Stimulated activated CD8-positive, alpha-beta memory T cell treated with anti-CD3 and anti-CD28 coated beads, Interleukin-2, amount 100 ng/mL, for 48 hours (primary cell): ENCODE results near the gene USP53.
"Not testable (repeated sequence)": the region's sequence is repeated elsewhere in the genome, so short reads cannot be mapped to it uniquely, and the experiment has no call there.

Source experiments
- DNase-seq, 2 donors: peaks; one replicate each; pipeline ENCODE4 v3.0.0-alpha.2; 2020; ENCODE audit warnings: low read depth in 2 of 2

USP53 gene

DNA sequence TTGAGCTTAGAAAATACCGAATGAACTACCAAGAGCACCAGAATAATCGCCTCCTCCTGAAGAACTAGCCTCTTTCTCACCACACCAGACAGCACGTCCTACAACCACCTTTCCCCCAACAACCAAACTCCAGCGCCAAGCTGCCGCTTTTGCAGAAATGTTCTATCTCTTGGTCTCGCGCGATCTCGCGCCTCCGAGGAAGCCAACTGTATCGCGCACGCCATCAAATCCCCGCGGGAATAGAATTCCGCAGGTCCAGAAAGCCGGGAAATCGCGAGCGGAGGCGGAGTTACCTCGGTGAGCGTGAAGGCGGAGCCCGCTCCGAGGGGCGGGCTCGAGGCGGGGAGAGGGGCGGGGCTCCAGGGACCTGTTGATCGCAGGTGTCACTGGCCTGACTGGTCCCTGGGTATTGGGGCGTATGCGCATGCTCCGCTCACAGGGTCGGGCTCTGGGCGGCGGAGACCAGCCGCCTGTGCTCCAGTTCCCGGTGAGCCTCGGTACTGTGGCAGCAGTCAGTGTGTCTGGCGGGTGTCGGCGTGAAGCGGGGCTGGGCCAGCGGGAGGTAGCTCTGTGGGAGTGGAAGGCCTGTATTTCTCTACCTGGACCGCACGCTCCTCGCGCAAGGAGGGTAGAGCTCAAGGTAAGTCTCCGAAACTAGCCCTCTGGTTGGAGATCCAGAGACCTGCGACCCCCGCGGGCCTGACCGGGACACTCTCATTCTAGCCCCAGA is at the start of gene USP53:
Gene USP53 (plus strand): TSS at position 480 of the 730 bp plus-strand sequence. CDS start 27,047 bp downstream, outside the sequence.
- DNase-seq = peak; percentile 92 to 98

DNA sequence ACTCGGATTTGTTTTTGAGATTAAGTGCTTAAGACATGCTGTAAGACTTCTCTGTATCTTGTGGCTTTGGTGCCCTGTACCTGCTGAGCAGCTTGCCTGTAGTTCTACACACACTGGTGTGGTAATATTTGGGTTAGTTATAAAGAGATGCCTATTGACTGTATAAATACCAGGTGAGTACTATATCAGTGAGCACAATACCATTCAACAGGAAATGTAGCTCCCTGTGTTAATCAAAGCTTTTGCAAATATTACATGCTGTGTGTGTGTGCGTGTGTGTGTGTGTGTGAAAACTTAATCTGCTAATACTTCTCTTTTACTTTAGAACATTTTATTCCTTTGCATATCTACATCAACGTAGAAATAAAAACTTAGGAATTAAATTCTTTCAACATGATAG is 46.7 kb upstream of the USP53 start:
- no peak for DNase-seq

DNA sequence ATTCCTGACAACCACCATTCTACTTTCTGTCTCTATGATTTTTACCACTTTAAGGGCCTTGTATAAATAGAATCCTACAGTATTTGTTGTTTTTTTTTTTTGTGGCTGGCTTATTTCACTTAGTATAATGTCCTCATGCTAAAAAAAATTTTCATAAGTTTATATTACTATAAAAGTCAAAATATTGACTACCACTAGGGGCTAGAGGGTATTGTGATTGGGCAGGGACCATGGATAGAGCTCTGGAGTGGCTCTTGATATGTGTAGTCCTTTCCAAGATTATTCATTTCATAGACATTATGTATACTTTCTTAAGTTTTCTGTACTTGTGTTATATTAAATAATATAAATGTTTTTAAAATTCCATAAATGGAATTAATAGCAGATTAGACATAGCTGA is 42.3 kb upstream of the USP53 start:
- DNase-seq = no peak

DNA sequence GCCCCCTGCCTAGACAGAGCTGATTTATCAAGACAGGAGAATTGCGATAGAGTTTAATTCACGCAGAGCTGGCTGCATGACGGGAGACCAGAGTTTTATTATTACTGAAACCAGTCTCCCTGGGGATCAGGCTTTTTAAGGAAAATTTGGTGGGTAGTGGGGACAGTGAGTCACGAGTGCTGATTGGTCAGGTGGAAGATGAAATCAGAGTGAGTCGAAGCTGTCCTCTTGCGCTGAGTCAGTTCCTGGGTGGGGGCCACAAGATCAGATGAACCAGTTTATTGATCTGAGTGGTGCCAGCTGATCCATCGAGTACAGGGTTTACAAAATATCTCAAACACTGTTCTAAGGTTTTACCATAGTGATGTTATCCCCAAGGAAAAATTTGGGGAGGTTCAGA is 40.3 kb upstream of the USP53 start:
- no peak for DNase-seq

DNA sequence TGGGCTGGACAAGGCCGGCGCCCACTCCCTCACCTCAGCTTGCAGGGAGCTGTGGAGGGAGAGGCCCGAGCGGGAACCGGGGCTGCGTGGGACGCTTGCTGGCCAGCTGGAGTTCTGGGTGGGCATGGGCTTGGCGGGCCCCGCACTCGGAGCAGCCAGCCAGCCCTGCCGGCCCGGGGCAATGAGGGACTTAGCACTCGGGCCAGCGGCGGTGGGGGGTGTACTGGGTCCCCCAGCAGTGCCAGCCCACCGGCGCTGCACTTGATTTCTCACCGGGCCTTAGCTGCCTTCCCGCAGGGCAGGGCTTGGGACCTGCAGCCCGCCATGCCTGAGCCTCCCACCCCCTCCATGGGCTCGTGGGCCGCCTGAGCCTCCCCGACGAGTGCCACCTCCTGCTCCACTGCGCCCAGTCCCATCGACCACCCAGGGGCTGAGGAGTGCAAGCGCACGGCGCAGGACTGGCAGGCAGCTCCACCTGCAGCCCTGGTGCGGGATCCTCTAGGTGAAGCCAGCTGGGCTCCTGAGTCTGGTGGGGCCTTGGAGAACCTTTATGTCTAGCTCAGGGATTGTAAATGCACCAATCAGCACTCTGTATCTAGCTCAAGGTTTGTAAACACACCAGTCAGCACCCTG is 38.7 kb upstream of the USP53 start:
- DNase-seq = not testable (repeated sequence)

DNA sequence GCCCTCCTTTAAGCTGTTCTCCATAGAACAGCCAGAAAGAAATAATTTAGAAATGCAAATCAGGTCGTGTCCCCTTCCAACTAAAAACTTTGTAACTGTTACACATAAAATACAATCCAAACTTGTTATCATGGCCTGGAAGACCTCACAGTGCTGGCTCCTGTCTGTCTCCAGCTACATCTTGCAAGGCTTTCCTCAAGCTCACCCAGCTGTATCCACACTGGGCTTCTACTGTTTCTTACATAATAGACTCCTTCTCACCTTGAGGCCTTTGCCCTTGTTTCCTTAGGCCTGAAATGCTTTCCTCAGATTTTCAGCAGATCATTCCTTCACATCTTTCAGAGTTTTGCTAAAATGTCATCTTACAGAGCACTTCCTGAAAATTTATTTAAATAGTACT is 33.5 kb upstream of the USP53 start:
- no peak for DNase-seq

DNA sequence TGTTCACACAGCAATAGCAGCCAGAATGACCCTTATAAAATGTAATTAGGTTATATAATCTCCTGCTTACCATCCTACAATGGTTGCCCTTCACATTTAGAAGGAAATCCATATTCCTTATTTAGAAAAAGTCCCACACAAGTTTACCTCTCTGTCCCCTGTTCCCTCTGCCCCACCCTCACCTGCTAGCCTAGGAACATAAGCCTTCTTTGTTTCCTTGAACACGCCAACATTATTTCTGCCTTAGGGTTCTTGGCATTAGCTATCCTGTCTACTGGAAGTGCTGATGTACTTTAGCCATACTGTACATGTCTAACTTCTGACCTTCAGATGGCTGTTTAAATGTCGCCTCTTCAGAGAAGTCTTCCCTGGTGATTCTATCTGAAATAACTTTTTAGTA is 28.4 kb upstream of the USP53 start:
- no peak for DNase-seq

DNA sequence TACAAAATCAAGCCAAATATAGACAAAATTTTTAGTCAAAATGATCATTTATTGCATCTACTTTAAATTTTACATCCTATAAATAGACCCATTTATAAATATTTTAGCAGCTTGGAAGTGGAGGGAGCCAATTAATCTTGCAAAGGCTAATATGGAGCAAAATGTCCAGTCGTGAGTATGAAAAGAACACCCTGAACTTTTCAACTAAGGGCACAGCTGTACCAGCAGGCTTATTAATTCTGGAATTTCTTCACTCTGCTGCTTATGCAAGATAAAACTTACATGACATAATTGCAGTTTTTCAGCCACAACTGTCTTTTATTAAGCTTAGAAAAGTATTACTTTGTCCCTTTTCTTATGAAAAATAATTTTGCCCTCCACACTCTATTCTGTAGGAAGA is 22.9 kb upstream of the USP53 start:
- no peak for DNase-seq

DNA sequence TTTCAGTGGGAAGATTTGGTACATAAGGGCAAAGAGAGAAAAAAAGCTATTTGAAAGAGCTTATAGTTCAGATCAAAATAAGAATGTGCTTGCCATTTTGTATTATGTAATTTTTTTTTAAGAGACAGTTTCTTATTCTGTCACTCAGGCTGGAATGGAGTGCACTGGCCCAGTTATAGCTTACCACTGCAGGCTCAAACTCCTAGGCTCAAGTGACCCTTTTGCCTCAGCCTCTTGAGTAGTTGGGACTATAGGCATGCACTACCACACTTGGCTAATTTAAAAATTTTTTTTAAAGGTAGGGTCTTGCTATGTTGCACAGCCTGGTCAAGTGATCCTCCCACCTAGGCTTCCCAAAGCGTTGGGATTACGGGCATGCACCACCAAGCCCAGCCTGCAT is 22.2 kb upstream of the USP53 start:
- DNase-seq = no peak

DNA sequence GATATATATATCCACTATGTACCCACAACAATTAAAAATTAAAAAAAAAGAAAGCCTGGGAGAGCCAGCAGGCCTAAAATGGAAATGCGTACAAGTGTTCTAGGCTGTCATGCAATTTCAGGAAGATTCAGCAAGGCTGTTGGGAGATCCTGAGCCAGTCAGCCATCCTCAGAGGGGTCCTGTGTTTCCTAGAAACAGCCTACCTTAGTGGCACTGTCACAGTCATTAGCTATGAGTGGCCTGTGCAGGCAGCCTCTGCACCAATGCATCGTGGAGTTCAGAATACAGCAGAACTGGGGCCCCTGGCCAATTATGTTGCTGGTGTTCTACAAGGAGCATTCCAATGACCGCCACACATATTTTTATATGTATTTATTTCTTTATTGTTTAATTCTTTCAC is 21.0 kb upstream of the USP53 start:
- no peak for DNase-seq

DNA sequence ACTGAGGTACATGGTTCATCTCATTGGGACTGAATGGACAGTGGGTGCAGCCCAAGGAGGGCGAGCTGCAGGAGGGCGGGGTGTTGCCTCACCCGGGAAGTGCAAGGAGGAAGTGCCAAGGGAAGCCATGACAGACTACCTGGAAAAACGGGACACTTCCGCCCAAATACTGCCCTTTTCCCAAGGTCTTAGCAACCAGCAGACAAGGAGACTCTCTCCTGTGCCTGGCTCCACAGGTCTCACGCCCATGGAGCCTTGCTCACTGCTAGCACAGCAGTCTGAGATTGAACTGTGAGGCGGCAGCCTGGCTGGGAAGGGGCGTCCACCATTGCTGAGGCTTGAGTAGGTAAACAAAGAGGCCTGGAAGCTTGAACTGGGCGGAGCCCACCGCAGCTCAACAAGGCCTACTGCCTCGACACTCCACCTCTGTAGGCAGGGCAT is 14.7 kb upstream of the USP53 start:
- DNase-seq = no peak

DNA sequence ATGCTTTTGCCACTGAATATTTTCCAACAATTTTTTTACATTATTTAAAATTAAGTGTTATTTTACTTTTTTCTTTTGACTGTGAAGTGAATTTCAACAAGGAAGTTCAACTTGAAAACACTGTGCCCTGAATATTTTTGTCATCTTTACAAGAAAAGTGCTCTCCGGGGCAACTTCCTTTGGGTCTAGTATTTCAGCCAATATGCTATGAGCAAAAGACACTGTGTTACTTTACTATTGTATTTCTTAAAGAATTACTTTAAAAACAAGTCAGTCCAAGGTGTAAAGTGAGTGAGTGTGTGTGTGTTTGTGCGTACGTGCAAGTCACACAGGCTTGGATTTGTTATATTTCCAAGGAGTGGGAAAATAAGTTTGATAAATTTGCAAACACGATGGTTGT is 7.6 kb upstream of the USP53 start:
- DNase-seq = no peak

DNA sequence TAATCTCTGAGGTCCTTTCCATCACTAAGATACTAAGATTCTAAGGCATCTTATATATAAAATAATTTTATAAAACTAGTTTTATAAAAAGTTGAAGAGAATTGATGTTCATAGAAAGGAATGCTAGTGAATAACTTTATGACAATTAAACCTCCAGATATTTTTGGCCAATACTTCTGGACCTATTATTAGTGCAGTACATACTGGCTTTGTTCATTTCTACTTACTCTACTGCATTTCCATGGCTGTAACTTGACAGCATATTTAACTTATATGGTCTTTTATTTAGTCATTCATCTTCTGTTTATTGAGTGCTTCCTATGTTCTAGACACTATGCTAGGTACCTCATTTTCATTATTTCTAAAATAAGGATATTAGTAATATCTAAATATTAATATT is 6.8 kb upstream of the USP53 start:
- no peak for DNase-seq

DNA sequence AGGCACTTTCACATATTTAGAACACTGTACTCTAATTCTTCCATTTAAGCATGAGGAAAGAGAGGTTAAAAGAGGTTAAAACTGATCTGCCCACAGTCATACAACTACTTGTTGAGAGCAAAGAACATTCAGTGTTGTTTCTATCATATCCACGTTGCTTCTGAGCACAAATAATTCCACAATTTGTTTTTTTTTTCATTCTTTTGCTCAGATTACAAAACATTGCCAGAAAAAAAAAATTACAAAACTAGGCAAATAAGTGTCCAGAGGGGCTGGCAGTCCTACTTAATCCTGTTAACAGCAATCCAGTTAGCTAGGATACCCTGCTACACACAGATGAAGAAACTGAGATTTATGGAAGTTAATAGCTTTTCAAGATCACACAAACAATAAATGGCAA is 6.3 kb upstream of the USP53 start:
- no peak for DNase-seq

DNA sequence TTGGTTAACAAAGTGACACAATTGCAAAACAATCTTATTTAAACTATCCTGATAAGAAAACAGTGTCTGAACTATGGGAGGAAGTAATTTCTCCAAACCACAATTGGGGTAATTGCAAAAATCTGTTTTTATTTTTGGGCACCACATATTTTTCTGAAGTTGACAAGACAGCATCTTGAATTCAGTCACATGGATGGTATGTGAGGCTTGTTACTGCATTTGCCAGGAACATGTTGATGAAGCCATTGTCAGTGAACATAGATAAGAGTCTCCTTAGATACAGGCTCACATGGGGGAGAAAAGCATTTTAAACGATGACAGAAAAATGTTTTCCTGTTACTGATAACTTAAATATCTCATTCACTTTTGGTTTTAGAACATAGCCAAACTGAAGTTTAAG is 5.5 kb upstream of the USP53 start:
- DNase-seq = no peak

DNA sequence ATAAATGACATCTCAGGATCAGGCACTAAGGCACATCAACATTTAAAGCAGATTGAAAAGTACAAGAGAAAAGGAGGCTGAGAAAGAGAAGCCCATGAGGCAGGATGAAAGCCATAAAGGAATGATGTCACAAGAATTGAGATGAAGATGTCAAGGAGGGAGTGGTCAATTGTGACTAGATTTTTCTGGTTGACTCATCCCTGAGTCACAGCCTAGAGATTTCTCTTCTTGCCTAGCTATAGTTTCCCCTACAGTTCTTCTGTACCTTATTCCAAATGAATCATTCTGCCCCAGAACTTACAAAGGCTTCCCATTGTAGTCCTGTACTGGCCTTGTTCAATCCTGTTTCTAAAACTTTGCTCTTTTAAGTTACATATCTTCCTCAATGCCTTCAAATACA is 3.4 kb upstream of the USP53 start:
- no peak for DNase-seq

DNA sequence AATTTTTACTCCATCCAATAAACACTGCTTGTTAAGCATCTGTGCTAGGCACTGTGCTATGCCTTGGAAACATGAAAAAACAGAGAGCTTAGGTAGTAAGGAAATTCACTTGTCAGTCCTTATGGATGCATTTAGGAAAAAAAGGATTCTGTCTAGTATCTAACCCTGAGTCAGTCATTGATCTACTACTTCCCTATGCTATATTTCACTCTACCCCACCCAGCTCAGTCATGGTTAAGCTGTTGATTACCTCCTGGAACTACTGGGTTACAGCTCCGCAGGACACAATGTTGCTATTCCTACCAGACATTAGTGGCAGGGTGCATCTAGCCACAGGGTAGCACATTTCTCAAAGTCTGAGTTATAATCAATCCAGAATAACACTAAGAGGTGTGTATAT is 2.9 kb upstream of the USP53 start:
- no peak for DNase-seq

DNA sequence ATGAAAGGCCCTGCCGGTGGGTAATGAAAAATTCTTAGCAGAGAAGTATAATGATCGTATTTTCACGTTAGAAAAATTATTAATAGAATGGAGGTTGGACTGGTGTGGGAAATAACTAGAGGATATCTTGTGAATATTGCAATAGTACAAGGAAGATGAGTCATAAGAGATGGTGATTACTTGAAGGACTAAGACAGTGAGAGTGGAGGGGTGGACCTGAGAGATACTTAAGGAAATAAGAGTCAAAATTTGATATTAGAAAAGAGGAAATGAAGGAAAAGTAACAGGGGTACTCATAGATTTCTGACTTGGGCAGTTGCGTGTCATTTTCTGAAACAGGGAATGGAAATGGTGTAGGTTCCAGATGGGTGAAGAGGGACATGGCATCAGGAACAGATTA is 1.7 kb upstream of the USP53 start:
- DNase-seq = no peak

DNA sequence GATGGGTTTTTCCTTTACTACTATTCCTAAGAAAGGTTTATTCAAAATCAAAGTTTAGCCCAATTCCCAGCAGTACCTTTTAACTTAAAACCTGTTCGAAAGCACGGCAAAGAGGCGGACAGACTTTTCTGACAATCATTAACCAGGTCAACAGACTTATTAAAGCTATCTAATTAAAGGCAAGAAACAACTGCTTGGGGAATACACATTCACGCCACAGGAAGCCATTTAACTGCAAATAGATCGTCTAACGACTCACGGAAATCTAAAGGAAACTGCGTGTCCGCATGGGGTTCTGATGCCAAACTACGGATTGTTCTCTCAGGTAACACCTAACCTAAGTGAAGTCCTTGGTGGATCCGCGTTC is 663 bp upstream of the USP53 start:
- no peak for DNase-seq

DNA sequence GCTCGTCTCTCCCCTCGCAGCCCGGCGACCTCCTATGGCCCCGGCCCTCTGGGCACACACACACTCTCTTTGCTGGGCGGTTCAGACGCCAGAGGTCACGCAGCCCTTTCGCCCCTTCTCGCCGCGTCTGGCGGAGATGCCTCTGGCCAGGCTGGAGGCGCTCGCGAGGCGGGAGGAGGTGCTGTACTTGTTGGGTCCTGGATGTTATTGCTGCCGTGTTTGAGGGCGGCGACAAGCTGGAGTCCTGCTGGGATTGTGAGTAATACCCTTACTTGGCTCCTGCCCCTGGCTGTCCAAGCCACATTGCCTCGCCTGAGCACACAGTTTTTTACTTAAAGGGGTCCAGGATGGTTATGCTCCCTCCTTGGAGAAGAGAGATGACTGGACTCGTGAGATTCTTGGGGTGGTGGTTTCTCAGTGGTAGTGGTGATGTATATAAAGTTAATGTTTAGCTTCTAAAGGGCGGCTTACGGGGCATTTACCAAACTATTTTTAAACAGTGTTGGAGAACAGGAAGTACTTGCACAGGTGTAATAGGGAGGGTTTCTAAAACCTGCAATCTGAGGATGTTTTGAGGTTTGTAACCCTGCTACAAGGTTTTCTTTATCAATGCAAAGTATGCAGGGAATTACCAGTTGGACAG is 572 bp downstream of the USP53 start:
- peak; percentile 50 to 59 for DNase-seq

DNA sequence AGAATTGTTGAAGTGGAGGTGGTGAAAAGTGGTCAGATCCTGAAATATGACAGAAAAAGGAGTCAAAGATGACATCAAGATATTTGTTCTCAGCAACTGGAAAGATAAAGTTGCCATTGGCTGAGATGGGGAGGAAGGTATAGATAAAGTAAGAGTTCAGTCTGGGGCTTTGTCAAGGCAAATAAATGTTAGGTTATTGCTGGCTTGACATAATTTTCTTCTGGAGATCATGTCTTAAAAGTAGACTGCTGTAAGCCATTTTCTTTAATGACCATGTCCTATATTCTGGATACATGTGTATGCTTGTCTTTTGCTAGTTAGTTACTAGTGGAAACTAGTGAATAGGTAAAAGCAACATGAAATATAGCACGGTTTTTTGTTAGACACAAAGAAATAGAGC is 5.6 kb downstream of the USP53 start:
- DNase-seq = no peak

DNA sequence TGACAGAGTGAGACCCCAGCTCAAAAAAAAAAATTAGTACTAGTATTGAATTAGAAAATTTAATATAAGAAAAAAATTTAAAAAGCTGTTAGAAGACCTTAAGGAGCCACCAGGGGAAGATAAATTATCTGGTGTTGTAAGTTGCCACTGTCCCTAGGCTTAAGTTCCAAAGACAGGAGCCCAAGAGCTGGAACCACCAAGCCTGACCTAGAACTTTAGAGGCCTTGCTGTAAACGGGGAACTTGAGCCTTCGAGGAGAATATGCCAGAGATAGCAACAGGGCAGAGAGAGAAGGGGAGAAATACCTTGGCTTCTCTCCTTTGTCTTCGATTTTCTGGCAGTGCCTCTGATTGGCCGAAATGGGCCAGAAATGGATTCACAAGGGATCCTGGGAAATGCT is 8.9 kb downstream of the USP53 start:
- no peak for DNase-seq

DNA sequence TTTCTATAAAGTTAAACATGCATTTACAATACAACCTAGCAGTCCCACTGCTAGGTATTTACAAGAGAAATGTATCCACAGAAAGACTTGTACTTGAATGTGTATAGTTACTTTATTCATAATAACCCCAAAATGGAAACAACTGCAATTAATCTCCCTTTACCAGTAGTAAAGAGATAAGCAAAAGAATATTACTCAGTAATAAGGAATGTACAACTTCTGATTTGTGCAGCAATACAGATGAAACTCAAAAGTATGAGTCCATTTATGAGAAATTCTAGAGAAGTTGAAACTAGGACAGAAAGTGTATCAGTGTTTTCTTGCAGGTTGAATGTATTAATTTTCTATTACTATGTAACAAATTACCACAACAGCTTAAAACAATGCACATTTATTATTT is 15.2 kb downstream of the USP53 start:
- no peak for DNase-seq
